Hepatocyte (in vitro differentiated cells): ENCODE measurements around the gene PPIA. TPM values are rescaled to one million over a fixed set of nuclear protein-coding genes. Genes with fewer than 3 reads are reported as not detected.

ENCODE experiments used
- DNase-seq: peaks from one replicate; pipeline ENCODE4 v3.0.0-alpha.2; 2016; ENCODE audit warnings: low spot score
- H2AFZ ChIP-seq: fragments of 200-600 bp; sonication (generic); 2 replicates; pipeline ENCODE4 v1.6.0; 2016; ENCODE audit warnings: antibody characterized with exemption, mild to moderate bottlenecking
- H3K27ac ChIP-seq: fragments of 200-600 bp; sonication (generic); 2 replicates; pipeline ENCODE4 v1.5.1; 2016; ENCODE audit warnings: mild to moderate bottlenecking
- H3K27me3 ChIP-seq: fragments of 200-600 bp; sonication (generic); 2 replicates; pipeline ENCODE4 v1.6.1; 2016
- H3K36me3 ChIP-seq: fragments of 200-600 bp; sonication (generic); replicated peaks from 2 replicates; pipeline ENCODE4 v1.5.1; 2016; ENCODE audit warnings: low read depth; ENCODE audit not compliant: insufficient read depth
- H3K4me1 ChIP-seq: fragments of 200-600 bp; sonication (generic); 2 replicates; pipeline ENCODE4 v1.5.1; 2016; ENCODE audit warnings: mild to moderate bottlenecking, moderate library complexity; ENCODE audit not compliant: insufficient read depth
- H3K4me2 ChIP-seq: fragments of 200-600 bp; sonication (generic); 2 replicates; pipeline ENCODE4 v1.6.0; 2016
- H3K4me3 ChIP-seq: fragments of 200-600 bp; sonication (generic); 2 replicates; pipeline ENCODE4 v1.5.1; 2016; ENCODE audit warnings: mild to moderate bottlenecking
- H3K79me2 ChIP-seq: fragments of 200-600 bp; sonication (generic); 2 replicates; pipeline ENCODE4 v1.6.0; 2017; ENCODE audit warnings: mild to moderate bottlenecking
- H3K9me2 ChIP-seq: fragments of 200-600 bp; sonication (generic); replicated peaks from 2 replicates; pipeline ENCODE4 v1.6.0; 2017; ENCODE audit warnings: mild to moderate bottlenecking; ENCODE audit not compliant: insufficient read depth
- H3K9me3 ChIP-seq: fragments of 200-600 bp; sonication (generic); 2 replicates; pipeline ENCODE4 v1.5.1; 2016; ENCODE audit warnings: low read depth, mild to moderate bottlenecking
- H4K20me1 ChIP-seq: fragments of 200-600 bp; sonication (generic); 2 replicates; pipeline ENCODE4 v1.6.0; 2016; ENCODE audit warnings: mild to moderate bottlenecking; ENCODE audit not compliant: insufficient read depth, poor library complexity, severe bottlenecking
- CTCF ChIP-seq: fragments of 200-600 bp; sonication (generic); IDR thresholded peaks from 2 replicates; pipeline ENCODE4 v1.5.1; 2016; ENCODE audit warnings: antibody characterized with exemption, mild to moderate bottlenecking; ENCODE audit not compliant: poor library complexity
- EZH2 ChIP-seq: fragments of 200-600 bp; sonication (generic); IDR thresholded peaks from 2 replicates; pipeline ENCODE4 v1.6.1; 2016; ENCODE audit warnings: antibody characterized with exemption, mild to moderate bottlenecking, borderline replicate concordance
- EZH2phosphoT487 ChIP-seq: fragments of 200-600 bp; sonication (generic); IDR thresholded peaks from one replicate; pipeline ENCODE4 v1.6.1; 2018; ENCODE audit warnings: antibody characterized with exemption, mild to moderate bottlenecking, low read depth, moderate library complexity; ENCODE audit not compliant: unreplicated experiment, severe bottlenecking
- WGBS: methylation state at CpG from one replicate; pipeline ENCODE4 v1.1.6; 2016; ENCODE audit warnings: low lambda C conversion rate; ENCODE audit errors: missing lambda C conversion rate; 5-methylcytosine and 5-hydroxymethylcytosine counted together
- polyA plus RNA-seq: library from polyadenylated mRNA; unstranded; fragments of >200 nt; fragmentation: Nextera tagmentation; extraction: Ambion mirVana; gene quantifications from 2 replicates; pipeline ENCODE4 v1.2.1, GENCODE V29; 2016
- total RNA-seq: library from RNA; depleted of rRNA; stranded (reverse); fragments of >200 nt; gene quantifications from 2 replicates; pipeline ENCODE4 v1.2.3, GENCODE V29; 2014

Gene PPIA
- total and polyA plus RNA-seq, 2 experiments from 2014 or later, result 2,123 to 2,189 TPM

- Histone ChIP-seq H4K20me1 (peaks cover 37% of the 10 kb centered on the region), H3K79me2 (peaks cover 51% of the 10 kb centered on the region), H3K4me1 (peaks cover 4% of the 10 kb centered on the region), H3K9me3 (no peaks in the 10 kb centered on the region), H2AFZ (peak overlapping the region; percentile 68), H3K27me3 (no peaks in the 10 kb centered on the region), H3K4me2 (peak overlapping the region; percentile 84), H3K4me3 (peak overlapping the region; percentile 58), H3K9me2 (no peaks in the 10 kb centered on the region), H3K27ac (peak overlapping the region; percentile 89), H3K36me3 (no peaks in the 10 kb centered on the region)
- DNase-seq, result no peak
- WGBS, result 4% methylated on average over 12 of the region's 12 CpGs
- TF ChIP-seq EZH2, result no peak
- TF ChIP-seq EZH2phosphoT487, result no peak
- no peak for TF ChIP-seq CTCF
Measured at GRCh38 chr7:44846816-44847508, 50.5 kb downstream of the PPIA start.

GRCh38 chr7:44847509-44847919, 51.0 kb downstream of the PPIA start:
- peak overlapping the region; percentile 68 for H2AFZ ChIP-seq
- H3K4me2 ChIP-seq, result peak overlapping the region; percentile 84
- no peak for TF ChIP-seq EZH2
- peak; percentile 90 for TF ChIP-seq CTCF
- TF ChIP-seq EZH2phosphoT487, result no peak
- H3K27me3 ChIP-seq, result no peaks in the 10 kb centered on the region
- peaks cover 4% of the 10 kb centered on the region for H3K4me1 ChIP-seq
- WGBS, result under 1% methylated on average over 31 of the region's 36 CpGs
- no peaks in the 10 kb centered on the region for H3K36me3 ChIP-seq
- H4K20me1 ChIP-seq, result peaks cover 37% of the 10 kb centered on the region
- H3K9me3 ChIP-seq, result no peaks in the 10 kb centered on the region
- H3K9me2 ChIP-seq, result no peaks in the 10 kb centered on the region
- H3K79me2 ChIP-seq, result peaks cover 46% of the 10 kb centered on the region
- H3K27ac ChIP-seq, result peak overlapping the region; percentile 89
- peak; percentile 93 for DNase-seq
- H3K4me3 ChIP-seq, result peak overlapping the region; percentile 58

- TF ChIP-seq EZH2phosphoT487 (no peak), EZH2 (no peak), CTCF (no peak)
- Histone ChIP-seq H2AFZ (peak within 1 kb of the TSS; percentile 68), H3K79me2 (peaks cover 40% of the 10 kb centered on the region), H3K27me3 (no peaks in the 10 kb centered on the region), H3K4me1 (peaks cover 4% of the 10 kb centered on the region), H3K36me3 (no peaks in the 10 kb centered on the region), H3K4me2 (peak within 1 kb of the TSS; percentile 84), H3K4me3 (peak within 1 kb of the TSS; percentile 58), H3K9me3 (no peaks in the 10 kb centered on the region), H4K20me1 (peaks cover 36% of the 10 kb centered on the region), H3K27ac (peak within 1 kb of the TSS; percentile 89), H3K9me2 (no peaks in the 10 kb centered on the region)
- peak; percentile 100 for DNase-seq
- WGBS, result under 1% methylated on average over 53 of the region's 70 CpGs
Measured at GRCh38 chr7:44847920-44848634, 51.6 kb downstream of the PPIA start, which contains the start of gene H2AZ2. H2AZ2 (minus strand) TSS chr7:44848087; CDS start chr7:44847971, 116 bp downstream.
